Measurements from ENCODE around the gene IST1.
A peak's percentile ranks its signal among the peaks of the same experiment; 100 is the strongest.
"Not testable (repeated sequence)": the region's sequence is repeated elsewhere in the genome, so short reads cannot be mapped to it uniquely, and the experiment has no call there.

Gene IST1

GRCh38 chr16:71894921-71895678 lies at the start of gene IST1:
IST1 (plus strand) TSS chr16:71895531; CDS start chr16:71915641, 20,110 bp downstream.
- FAIRE-seq: peak; percentile 92

GRCh38 chr16:71845639-71846430 lies 49.5 kb upstream of the IST1 start, which contains the start of gene ATXN1L:
ATXN1L (plus strand) TSS chr16:71845976; CDS start chr16:71849741, 3,765 bp downstream.
- no peak for FAIRE-seq

GRCh38 chr16:71846431-71846830 lies 48.9 kb upstream of the IST1 start:
- no peak for FAIRE-seq

GRCh38 chr16:71847096-71847495 lies 48.2 kb upstream of the IST1 start:
- FAIRE-seq: no peak

- FAIRE-seq: no peak
Observed at GRCh38 chr16:71848622-71849021, 46.7 kb upstream of the IST1 start.

- FAIRE-seq: no peak
Observed at GRCh38 chr16:71851746-71852145, 43.6 kb upstream of the IST1 start.

GRCh38 chr16:71852158-71852557 lies 43.2 kb upstream of the IST1 start:
- no peak for FAIRE-seq

- FAIRE-seq: no peak
Observed at GRCh38 chr16:71852561-71852960, 42.8 kb upstream of the IST1 start.

GRCh38 chr16:71853413-71853812 lies 41.9 kb upstream of the IST1 start:
- FAIRE-seq: no peak

- no peak for FAIRE-seq
Observed at GRCh38 chr16:71854369-71854948, 40.9 kb upstream of the IST1 start.

GRCh38 chr16:71855937-71856662 lies 39.2 kb upstream of the IST1 start:
- no peak for FAIRE-seq

GRCh38 chr16:71859762-71860521 lies 35.4 kb upstream of the IST1 start:
- FAIRE-seq: no peak

GRCh38 chr16:71863995-71864394 lies 31.3 kb upstream of the IST1 start:
- no peak for FAIRE-seq

GRCh38 chr16:71865173-71865863 lies 30.0 kb upstream of the IST1 start:
- no peak for FAIRE-seq

GRCh38 chr16:71867175-71867574 lies 28.2 kb upstream of the IST1 start:
- not testable (repeated sequence) for FAIRE-seq

GRCh38 chr16:71867939-71868338 lies 27.4 kb upstream of the IST1 start:
- FAIRE-seq: no peak

- FAIRE-seq: no peak
Observed at GRCh38 chr16:71869089-71869488, 26.2 kb upstream of the IST1 start.

GRCh38 chr16:71870818-71871217 lies 24.5 kb upstream of the IST1 start:
- no peak for FAIRE-seq

- FAIRE-seq: no peak
Observed at GRCh38 chr16:71873199-71873598, 22.1 kb upstream of the IST1 start.

- FAIRE-seq: no peak
Observed at GRCh38 chr16:71878911-71879310, 16.4 kb upstream of the IST1 start.

- no peak for FAIRE-seq
Observed at GRCh38 chr16:71880176-71880575, 15.2 kb upstream of the IST1 start.
